ENCODE results near the gene CPSF4L.

- TF ChIP-seq, protein P1, sequence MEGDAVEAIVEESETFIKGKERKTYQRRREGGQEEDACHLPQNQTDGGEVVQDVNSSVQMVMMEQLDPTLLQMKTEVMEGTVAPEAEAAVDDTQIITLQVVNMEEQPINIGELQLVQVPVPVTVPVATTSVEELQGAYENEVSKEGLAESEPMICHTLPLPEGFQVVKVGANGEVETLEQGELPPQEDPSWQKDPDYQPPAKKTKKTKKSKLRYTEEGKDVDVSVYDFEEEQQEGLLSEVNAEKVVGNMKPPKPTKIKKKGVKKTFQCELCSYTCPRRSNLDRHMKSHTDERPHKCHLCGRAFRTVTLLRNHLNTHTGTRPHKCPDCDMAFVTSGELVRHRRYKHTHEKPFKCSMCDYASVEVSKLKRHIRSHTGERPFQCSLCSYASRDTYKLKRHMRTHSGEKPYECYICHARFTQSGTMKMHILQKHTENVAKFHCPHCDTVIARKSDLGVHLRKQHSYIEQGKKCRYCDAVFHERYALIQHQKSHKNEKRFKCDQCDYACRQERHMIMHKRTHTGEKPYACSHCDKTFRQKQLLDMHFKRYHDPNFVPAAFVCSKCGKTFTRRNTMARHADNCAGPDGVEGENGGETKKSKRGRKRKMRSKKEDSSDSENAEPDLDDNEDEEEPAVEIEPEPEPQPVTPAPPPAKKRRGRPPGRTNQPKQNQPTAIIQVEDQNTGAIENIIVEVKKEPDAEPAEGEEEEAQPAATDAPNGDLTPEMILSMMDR (IDR thresholded peaks at IDR 0.05), result no peak
- TF ChIP-seq TP53 (CRISPR knock-in tag; IDR thresholded peaks at IDR 0.05), result no peak
- TF ChIP-seq ZNF302 (CRISPR knock-in tag; IDR thresholded peaks at IDR 0.05), result no peak
- TF ChIP-seq EP300 (IDR thresholded peaks at IDR 0.05), result no peak
- TF ChIP-seq POLR2A (IDR thresholded peaks at IDR 0.05; ENCODE audit: low read length), result no peak
- TF ChIP-seq MAX (IDR thresholded peaks at IDR 0.05), result no peak
- TF ChIP-seq CBX8 (IDR thresholded peaks at IDR 0.05), result no peak
- no peak for TF ChIP-seq RFX5 (IDR thresholded peaks at IDR 0.05)
- no peak for TF ChIP-seq CEBPB (IDR thresholded peaks at IDR 0.05)
- TF ChIP-seq BHLHE40 (IDR thresholded peaks at IDR 0.05; ENCODE audit: low read depth, low read length), result no peak
- no peak for TF ChIP-seq CHD4 (IDR thresholded peaks at IDR 0.05; ENCODE audit: borderline replicate concordance)
- TF ChIP-seq ZFP36 (IDR thresholded peaks at IDR 0.05; ENCODE audit: borderline replicate concordance, partially characterized antibody), result no peak
- no peak for TF ChIP-seq RCOR1 (IDR thresholded peaks at IDR 0.05; ENCODE audit: low read depth, low read length)
Measured at GRCh38 chr17:73266796-73267195, 5.1 kb upstream of the CPSF4L start.

Measured in A549 (cell line).